Hematopoietic multipotent progenitor cell treated with erythropoietin and hydrocortisone succinate and interleukin-3 and kit ligand, for 6 days (in vitro differentiated cells): ENCODE measurements around the gene SUMO2.
"Not testable (repeated sequence)": the region's sequence is repeated elsewhere in the genome, so short reads cannot be mapped to it uniquely, and the experiment has no call there.

Source experiments
- DNase-seq: peaks from one replicate; pipeline ENCODE4 v3.0.0-alpha.2; 2015

SUMO2 gene

DNA sequence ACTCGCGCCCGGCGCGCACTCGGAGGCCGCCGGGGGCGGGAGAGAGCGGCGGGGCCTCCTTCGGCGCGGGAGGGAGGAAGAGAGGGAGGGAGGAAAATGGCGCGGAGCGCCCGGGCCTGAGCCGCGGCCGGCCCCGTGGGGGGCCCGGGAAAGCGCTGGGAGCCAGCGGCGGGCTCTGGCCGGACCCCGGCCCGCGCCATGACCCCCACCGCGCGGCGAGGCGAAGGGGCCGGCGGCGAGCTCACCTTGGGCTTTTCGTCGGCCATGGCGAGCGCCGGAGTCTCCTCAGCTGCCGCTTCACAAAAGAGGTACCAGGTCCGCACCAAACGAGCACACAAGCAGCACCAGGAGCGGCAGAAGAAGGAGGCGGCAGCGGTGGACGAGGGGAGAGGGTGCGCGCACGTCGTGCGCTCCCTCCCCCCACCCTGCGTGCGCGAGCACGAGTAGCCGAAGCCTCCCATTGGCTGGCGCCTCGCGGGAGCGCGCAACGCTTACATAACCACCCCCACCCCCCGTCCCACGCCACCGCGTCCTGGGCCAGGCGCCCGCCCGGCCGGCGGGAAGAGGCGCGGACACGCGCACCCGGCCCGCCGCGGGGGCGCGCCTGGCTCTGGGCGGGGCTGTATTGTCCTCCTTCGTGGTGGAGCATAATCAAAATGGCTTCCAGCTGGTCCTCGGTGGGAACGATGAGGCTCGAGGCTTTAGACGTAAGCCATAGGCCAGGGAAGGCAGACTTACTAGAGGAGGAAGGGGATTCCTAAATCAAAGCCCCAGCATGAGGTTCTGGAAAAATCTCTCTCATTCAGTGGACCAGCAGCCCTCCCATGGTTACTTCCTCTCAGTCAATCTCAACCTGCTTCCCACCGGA is at the start of gene SUMO2:
TSS of gene SUMO2 (minus strand) at position 391 of the 868 bp plus-strand sequence. CDS start at position 266, 125 bp downstream.
- DNase-seq = peak; percentile 96

DNA sequence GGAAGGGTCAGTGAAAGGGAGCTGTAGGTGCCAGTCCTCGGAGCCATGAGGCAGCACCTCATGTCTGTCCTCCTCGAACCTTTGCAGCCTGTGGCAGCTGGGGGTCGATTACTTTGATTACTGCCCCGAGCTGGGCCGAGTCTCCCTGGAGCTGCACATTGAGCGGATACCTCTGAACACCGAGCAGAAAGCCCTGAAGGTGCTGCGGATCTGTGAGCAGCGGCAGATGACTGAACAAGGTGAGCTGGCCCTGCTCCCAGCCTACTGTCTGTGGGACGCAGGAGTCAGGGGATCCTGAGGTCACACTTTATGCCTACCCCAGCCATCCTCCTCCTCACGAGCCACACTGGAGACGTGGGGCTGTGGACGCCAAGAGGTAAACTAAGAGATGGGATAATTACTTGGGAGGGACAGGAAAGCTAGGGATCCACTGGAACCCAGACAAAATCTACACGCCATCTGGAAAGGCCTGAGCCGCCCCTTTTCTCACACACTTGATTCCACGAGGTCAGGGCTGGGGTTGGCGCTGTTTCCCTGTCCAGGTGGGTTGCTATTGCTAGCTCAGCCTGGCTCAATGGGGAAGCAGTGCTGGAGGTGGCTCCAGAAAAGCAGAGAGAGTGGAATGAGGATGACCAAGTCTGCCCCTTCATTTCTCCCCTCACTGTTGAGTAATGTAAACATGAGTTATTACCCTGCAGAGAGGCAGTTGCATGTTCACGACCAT is 49.1 kb upstream of the SUMO2 start:
- DNase-seq = no peak

DNA sequence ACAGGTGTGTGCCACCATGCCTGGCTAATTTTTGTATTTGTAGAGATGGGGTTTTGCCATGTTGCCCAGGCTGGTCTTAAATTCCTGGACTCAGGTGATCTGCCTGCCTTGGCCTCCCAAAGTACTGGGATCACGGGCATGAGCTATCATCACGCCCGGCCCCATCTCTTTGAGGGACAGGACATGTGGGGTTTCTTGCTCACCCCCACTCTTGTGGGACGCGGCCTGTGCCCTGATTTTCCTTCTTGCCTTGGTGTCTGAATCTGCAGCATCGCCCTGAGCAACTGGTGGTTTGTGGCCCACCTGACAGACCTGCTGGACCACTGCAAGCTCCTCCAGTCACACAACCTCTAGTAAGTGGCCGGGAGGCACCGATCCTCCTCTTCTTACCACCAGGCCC is 48.3 kb upstream of the SUMO2 start:
- no peak for DNase-seq

DNA sequence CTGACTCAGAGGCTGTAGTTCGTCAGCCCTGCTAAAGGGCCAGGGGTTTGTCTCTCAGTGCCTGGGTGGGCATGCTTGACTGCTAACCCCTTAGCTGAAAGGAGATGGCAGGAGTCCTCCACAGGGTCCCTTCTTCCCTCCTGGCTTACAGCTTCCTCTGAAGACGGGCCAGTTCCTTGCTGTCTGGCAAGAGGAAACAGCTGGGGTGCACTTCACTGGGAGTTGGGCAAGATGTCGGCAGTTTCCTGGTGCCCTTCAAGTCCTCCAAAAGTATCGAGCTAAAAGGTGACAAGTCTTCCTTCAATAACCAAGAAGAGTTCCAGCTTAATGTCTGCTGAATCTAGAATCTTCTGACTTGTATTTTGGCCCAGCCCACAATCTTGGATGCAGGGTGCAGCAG is 46.1 kb upstream of the SUMO2 start:
- no peak for DNase-seq

DNA sequence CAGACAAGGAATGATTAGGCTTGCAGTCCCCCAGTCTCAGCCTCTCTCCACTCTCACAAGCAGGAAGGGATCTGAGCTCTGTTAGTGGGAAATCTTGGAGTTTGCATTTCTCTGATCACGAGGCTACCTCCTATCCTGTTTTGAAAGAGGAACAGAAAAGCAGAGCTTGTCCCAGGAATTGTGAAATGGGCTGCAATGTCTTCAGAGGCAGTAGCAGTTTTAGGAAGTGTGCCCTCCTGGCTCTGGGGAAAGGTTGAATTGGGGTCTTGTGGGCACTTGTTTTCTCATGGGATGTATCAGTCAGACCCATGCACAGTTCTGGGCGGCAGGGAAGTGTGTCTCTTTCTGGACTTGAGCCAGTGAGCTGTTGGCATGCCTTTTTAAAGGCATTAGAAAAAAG is 45.5 kb upstream of the SUMO2 start:
- DNase-seq = no peak

DNA sequence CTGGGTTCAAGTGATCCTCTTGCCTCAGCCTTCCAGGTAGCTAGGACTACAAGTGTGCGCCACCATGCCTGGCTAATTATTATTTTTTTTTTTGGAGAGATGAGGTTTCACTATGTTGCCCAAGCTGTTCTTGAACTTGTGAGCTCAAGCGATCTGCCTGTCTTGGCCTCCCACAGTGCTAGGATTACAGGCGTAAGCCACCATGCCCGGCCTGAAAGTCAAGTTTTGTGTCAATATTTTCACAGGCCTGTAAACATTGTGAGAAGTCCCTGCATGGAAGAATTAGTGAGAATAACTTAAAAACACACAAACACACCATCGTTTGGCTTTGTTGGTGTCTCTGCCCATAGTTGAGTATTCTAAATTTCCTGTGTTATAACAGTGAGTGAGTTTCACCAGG is 45.0 kb upstream of the SUMO2 start:
- no peak for DNase-seq

DNA sequence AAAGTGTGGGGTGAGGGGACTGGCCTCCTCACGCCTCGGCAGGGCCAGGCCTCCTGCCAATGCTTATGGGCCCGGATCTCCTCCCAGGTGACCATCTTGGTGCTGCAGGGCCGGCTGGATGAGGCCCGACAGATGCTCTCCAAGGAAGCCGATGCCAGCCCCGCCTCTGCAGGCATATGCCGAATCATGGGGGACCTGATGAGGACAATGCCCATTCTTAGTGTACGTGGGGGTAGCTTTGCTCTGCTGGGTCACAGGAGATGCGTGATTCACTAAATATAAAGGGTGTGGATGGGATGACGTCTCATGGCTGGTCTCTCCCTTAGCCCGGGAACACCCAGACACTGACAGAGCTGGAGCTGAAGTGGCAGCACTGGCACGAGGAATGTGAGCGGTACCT is 42.3 kb upstream of the SUMO2 start:
- no peak for DNase-seq

DNA sequence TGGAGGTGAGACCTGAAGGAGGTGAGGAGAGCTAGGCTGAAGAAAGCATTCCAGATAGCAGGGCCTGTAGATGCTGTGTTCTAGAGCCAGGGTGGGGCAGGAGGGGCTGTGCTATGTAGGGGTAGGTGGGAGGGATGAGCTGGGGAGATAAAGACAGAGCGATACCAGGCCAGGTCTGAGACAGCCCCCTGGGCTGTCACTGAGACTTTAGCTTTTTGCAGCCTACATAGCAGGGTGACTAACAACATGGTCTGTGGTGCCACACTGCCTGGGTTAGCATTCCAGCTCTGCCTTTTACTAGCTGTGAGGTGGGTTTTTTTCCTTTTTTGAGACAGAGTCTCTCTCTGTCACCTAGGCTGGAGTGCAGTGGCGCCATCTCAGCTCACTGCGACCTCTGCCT is 37.1 kb upstream of the SUMO2 start:
- DNase-seq = no peak

DNA sequence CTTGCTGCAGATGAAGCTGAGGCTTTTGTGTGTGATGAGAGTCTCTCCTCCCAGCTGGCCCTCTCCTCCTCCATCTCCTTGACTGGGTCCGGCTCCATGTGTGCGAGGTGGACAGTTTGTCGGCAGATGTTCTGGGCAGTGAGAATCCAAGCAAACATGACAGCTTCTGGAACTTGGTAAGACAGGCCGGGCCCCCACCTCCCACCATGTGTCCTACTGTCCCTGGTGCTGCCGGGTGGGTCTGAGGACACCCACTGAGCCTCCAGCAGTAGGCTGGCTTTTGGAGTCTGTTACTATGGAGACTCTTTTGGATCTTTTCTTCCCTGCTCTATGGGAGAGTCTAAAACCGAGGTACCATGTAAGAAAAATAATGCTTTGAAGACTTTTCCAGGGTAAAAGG is 35.4 kb upstream of the SUMO2 start:
- DNase-seq = no peak

DNA sequence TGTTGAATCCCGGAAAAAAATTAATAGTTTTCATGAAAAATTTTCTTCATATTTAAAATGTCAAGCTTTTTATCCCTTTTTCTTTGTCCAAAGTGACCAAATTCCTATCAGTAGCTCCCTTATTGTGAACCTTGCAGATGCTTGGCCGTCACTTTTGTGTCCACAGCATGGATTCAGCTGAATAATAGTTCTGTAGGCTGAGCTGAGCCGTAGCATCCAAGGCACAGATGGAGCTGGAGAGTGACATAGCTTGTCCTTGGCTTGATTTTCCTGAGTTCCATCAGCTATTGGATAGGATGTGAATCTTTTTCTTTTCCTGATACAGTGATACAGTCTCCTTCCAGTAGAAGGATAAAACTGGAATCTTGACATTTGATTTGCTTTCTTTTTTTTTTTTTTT is 26.3 kb upstream of the SUMO2 start:
- DNase-seq = no peak

DNA sequence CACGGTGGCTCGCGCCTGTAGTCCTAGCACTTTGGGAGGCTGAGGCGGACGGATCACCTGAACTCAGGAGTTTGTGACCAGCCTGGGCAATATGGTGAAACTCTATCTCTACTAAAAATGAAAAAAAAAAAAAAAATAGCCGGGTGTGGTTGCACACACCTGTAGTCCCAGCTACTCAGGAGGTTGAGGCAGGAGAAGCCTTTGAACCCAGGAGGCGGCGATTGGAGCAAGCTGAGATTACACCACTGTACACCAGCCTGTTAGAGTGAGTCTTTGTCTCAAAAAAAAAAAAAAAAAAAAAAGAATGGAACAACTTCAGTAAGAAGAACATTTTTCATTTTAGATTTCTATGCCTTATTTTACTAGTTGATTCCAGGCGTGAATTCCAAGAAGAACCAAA is 25.4 kb upstream of the SUMO2 start:
- DNase-seq = no peak

DNA sequence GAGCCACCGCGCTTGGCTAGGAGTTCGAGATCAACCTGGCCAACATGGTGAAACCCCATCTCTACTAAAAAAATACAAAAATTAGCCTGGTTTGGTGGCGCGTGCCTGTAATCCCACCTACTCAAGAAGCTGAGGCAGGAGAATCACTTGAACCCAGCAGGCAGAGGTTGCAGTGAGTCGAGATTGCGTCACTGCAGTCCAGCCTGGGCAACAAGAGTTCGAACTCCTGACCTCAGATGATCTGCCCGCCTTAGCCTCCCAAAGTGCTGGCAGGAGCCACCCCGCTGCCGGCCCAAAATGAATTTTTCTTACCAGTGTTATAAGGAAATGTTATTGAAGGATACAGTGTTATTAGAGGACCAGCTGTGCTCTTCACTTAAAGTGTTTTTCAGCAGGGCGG is 25.0 kb upstream of the SUMO2 start:
- DNase-seq = no peak

DNA sequence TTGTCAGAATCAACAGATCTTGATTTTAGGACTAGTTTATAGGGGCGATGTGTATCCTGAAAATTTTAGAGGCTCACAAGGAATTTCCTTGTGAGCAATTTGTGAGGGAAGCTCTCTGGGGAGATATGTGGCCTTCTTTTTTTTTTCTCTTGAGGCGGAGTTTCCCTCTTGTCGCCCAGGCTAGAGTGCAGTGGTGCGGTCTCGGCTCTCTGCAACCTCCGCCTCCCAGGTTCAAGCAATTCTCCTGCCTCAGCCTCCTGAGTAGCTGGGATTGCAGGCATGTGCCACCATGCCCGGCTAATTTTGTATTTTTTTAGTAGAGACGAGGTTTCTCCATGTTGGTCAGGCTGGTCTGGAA is 24.3 kb upstream of the SUMO2 start:
- DNase-seq = not testable (repeated sequence)

DNA sequence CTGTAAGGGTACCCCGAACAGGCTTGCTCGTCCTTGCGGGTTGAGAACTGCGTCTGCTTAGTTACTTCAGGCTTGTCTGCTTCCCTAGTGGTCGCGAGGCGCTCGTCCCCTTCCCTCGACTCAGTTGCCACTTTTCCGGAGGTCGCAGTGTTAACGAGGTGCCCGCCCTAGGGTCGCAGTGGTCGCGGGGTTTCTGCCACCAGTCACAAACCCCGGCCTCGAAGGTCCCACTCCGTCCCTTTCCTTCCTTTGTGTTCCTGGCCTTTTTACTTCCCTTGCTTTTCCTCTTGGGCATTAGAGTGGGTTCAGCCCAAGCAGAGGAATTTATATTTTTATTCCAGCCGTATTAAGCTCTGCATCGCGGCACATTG is 23.0 kb upstream of the SUMO2 start:
- DNase-seq = no peak

DNA sequence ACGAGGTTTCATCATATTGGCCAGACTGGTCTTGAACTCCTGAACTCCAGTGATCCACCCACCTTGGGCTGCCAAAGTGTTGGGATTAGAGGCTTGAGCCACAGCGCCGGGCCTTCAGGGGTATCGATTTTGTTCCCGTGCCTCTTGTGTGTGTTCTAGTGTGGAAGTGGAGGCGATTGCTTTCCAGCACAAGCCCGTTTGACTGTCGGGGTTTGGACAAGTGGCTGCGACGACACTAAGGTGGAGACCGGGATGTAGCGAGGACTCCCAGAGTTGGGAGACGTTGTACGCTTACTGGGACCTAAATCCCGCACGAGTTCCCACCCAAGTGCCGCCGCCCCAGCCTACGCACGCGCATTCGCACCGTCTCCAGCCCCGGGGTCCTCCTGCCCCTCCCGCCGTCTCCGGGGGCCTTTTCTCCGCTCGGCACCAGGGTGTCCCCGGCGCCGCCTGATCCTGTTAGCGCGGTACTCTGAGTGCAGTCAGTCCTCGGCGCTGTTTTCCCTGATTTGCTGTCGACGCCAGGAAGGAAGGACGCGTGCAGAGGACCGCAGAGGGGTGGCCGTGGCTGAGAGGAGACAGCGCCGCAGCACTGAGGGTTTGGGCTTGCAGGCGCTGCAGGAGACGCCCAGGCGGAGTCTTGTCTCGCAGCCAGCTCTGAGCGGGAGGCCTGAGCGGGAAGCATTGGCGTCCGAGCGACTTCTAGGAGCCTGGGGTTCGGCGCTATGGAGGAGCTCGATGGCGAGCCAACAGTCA is 22.5 kb upstream of the SUMO2 start, which contains the start of gene NUP85:
TSS of gene NUP85 (plus strand) at position 643 of the 756 bp plus-strand sequence. CDS start at position 726, 83 bp downstream.
- peak; percentile 96 for DNase-seq

DNA sequence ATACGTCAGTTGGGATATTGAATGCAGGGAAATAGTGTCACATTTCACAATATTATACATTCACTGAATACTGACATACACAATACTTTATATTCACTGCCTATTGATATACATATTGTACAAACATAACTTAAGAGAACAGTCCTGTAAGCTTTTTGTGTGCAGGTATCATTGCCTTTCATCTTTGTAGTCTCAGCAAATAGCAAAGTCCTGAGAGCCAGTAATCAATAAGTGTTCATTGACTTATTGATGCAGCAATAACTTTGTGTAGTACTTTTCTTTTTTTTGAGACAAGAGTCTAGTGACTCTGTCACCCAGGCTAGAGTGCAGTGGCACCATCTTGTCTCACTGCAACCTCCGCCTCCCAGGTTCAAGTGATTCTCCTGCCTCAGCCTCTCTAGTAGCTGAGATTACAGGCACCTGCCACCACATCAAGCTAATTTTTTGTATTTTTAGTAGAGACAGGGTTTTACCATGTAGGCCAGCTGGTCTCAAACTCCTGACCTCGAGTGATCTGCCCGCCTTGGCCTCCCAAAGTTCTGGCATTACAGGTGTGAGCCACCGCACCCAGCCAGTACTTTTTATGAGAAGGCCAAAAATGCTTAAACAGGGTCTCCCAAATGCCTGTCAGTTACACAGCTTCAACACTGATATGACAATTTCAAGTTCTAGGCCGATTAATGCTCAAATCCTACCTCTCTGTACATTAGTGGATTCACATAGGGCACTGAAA is 17.3 kb upstream of the SUMO2 start:
- DNase-seq = no peak

DNA sequence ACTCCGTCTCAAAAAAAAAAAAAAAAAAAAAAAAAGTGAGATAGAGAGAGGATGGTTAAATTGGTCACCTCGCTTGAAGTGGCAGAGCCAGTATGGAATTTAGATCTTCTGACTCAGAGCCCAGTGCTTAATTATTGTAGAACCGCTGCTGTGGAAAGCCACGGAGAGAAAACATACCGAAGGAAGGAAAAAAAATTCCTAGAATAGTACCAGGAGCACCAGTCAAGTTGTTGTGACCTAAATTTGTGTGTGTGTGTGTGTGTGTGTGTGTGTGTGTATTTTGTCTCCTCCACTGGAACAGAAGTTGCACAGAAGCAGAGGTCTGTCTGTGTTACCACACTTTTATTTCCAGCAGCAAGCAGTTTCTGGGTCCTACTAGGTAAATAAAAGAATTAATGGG is 12.1 kb upstream of the SUMO2 start:
- DNase-seq = no peak

DNA sequence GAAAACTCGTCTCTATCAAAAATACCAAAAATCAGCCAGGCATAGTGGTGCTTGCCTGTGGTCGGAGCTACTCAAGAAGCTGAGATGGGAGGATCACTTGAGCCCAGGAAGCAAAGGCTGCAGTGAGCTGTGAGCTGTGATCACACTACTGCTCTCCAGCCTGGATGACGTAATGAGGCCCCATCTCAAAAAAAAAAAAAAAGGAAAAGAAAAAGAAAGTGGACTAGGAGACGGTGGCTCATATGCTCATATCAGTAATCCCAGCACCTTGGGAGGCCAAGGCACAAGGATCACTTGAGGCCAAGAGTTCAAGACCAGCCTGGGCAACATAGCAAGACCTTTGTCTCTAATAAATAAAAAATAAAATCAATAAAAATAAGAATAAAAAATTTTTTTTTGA is 8.8 kb upstream of the SUMO2 start:
- DNase-seq = no peak

DNA sequence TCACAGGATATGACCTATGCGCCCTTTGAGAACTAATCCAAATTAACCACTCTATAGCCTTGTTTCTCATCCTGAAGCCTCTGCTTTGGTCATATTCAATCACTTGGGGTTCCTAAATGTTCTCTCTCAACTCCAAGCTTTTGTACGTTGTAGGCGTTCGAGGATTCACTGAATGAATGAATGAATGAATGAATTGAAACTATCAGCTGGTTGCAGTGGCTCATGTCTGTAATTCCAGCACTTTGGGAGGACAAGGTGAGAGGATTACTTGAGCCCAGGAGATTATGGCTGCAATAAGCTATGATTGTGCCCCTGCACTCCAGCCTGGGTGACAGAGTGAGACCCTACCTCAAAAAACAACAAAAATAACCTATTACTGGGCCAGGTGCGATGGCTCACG is 5.9 kb upstream of the SUMO2 start:
- no peak for DNase-seq

DNA sequence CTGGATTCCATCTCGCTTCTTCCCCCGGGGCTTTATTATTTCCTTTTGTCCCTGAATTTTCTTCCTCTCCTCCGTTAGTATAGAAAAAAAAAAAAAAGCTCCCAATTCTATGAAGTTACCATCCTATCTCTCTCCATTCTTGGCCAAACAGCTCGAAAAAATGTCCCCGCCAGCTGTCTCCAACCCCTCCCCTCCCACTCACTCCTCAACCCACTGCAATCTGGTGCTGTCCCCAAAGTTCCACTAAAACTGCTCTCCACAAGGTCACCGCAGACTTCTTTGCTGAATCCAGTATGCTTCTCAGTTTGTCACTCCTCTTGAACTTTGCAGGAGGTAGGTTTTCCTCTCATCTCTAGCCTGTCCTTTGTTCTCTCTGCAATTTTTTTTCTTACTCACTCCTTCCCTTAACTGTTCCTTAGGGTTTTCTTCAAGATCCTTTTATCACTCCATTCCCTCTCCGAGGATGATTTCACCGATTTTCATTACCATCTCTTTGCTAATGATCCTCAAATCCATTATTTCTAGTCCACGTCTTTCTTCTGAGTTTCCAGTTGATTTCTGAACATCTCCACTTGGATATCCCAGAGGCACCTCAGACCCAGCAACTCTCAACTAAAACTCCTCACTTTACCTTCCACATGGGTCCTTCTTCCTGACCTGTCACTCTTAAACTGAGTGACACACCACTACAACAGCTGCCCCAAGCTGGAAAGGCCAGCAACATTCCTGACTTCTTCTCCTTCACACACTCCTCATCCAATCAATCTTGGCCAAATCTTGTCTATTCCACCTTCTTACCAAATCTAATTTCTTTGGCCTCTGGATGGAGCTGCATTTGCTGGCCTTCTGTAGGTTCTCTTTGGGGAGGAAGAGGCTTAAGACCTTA is 1.5 kb upstream of the SUMO2 start:
- DNase-seq = no peak

DNA sequence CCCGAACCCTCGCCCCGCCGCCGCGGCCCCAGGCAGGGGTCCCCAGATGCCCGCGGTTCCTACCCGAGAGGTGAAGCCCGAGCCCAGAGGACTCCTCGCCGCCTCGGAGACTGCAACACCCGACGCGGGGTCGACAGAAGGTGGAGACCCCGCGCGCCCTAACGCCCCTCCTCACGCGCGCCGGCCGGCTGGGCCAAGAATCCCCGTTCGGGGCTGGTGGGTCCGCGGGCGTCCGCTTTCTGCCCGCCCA is 515 bp downstream of the SUMO2 start:
- no peak for DNase-seq

DNA sequence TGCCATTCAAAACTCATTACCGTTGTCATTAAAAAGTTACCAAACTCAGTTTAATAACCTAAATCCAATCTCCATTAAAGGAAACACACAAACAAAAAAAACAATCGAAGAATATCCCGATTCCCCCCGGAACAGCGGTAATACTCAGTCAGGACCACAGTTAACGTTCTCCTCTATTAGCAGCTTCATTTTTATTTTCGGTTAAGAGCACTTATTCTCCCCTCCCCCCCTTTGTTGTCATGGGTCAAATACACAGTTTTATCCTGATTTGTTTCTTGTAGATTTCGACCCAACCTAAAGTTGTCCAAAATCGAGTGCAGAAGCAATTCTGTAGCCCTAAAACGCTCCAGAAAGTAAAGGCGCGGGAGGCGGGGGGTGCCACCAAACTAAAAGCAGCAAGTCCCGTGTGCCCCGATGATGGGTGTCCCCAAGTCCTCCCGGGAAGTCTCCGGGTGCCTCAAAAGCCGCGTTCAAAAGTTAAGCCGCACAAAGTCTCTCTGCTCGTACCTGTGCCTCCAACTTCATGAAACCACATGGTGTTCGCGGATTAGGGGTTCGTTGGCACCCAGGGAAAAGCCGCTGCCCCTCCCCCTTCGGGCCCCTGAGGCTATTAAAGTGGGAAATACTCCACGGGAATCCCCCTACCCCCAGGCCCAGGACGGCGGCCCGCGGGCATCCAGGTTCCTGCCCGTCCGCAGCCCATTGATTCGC is 996 bp downstream of the SUMO2 start:
- peak; percentile 61 for DNase-seq
